OCI-LY1 (cell line): ENCODE data around the gene MPO.

Experiments
- H2AFZ ChIP-seq: fragments of 200-600 bp; sonication (generic), shearing (Covaris generic); 2 replicates; pipeline ENCODE4 v1.6.0; 2014; ENCODE audit warnings: antibody characterized with exemption, mild to moderate bottlenecking, low read length
- H3F3A ChIP-seq: fragments of 200-600 bp; sonication (generic), shearing (Covaris generic); 2 replicates; pipeline ENCODE4 v1.6.0; 2014; ENCODE audit warnings: mild to moderate bottlenecking, antibody characterized with exemption, low read length, moderate library complexity; ENCODE audit not compliant: insufficient read depth
- H3K27ac ChIP-seq: fragments of 200-600 bp; sonication (generic); 2 replicates; pipeline ENCODE4 v1.5.1; 2014; ENCODE audit warnings: low read length, mixed run types, mild to moderate bottlenecking, low read depth; ENCODE audit not compliant: poor library complexity, severe bottlenecking
- H3K27me3 ChIP-seq: fragments of 200-600 bp; sonication (generic); 2 replicates; pipeline ENCODE4 v1.6.0; 2014; ENCODE audit warnings: antibody characterized with exemption, mild to moderate bottlenecking, low read length, moderate library complexity; ENCODE audit not compliant: insufficient read depth
- H3K36me3 ChIP-seq: fragments of 200-600 bp; sonication (generic); 2 replicates; pipeline ENCODE4 v1.6.1; 2014; ENCODE audit warnings: mild to moderate bottlenecking, antibody characterized with exemption, low read length, moderate library complexity, mixed read lengths; ENCODE audit not compliant: insufficient read depth
- H3K4me1 ChIP-seq: fragments of 200-600 bp; sonication (generic); 2 replicates; pipeline ENCODE4 v1.5.1; 2014; ENCODE audit warnings: mild to moderate bottlenecking, low read length, moderate library complexity; ENCODE audit not compliant: insufficient read depth, severe bottlenecking
- H3K4me2 ChIP-seq: fragments of 200-600 bp; sonication (generic), shearing (Covaris generic); 2 replicates; pipeline ENCODE4 v1.6.1; 2014; ENCODE audit warnings: low read length
- H3K4me3 ChIP-seq: fragments of 200-600 bp; sonication (generic); 2 replicates; pipeline ENCODE4 v1.5.1; 2014; ENCODE audit warnings: low read length, low read depth, mild to moderate bottlenecking, mixed read lengths; ENCODE audit not compliant: poor library complexity, severe bottlenecking
- H3K79me2 ChIP-seq: fragments of 200-600 bp; shearing (Covaris generic); 2 replicates; pipeline ENCODE4 v1.6.1; 2016; ENCODE audit warnings: mixed run types, low read length, mixed read lengths; ENCODE audit not compliant: insufficient read depth
- H3K9ac ChIP-seq: fragments of 200-600 bp; sonication (generic), shearing (Covaris generic); 2 replicates; pipeline ENCODE4 v1.6.1; 2014; ENCODE audit warnings: mild to moderate bottlenecking, low read length, mixed read lengths
- H3K9me2 ChIP-seq: fragments of 200-600 bp; sonication (generic), shearing (Covaris generic); 2 replicates; pipeline ENCODE4 v1.6.1; 2014; ENCODE audit warnings: low read depth, mild to moderate bottlenecking, low read length, mixed read lengths
- H3K9me3 ChIP-seq: fragments of 200-600 bp; shearing (Covaris generic); 2 replicates; pipeline ENCODE4 v1.6.1; 2014; ENCODE audit warnings: low read length, mixed read lengths
- H4K20me1 ChIP-seq: fragments of 200-600 bp; sonication (generic), shearing (Covaris generic); 2 replicates; pipeline ENCODE4 v1.6.0; 2016; ENCODE audit warnings: mild to moderate bottlenecking, low read length; ENCODE audit not compliant: insufficient read depth
- CTCF ChIP-seq: fragments of 200-600 bp; sonication (generic), shearing (Covaris generic); IDR thresholded peaks from 2 replicates; pipeline ENCODE4 v1.5.1; 2017; ENCODE audit warnings: mild to moderate bottlenecking, antibody characterized with exemption, low read length, moderate library complexity, mixed read lengths
- EZH2 ChIP-seq: fragments of 200-600 bp; sonication (generic), shearing (Covaris generic); IDR thresholded peaks from 2 replicates; pipeline ENCODE4 v1.8.0; 2017; ENCODE audit warnings: borderline replicate concordance, mixed run types, mild to moderate bottlenecking, antibody characterized with exemption, low read length, moderate library complexity, mixed read lengths

The MPO gene

GRCh38 chr17:58318065-58318481 lies 37.3 kb upstream of the MPO start:
- H3K9me2 ChIP-seq: no peaks in the 10 kb centered on the region
- peak overlapping the region; percentile 17 for H3K27ac ChIP-seq
- H2AFZ ChIP-seq: no peak overlapping the region
- H3K27me3 ChIP-seq: no peaks in the 10 kb centered on the region
- H3K79me2 ChIP-seq: no peaks in the 10 kb centered on the region
- H3K4me1 ChIP-seq: peaks cover 8% of the 10 kb centered on the region
- H3K36me3 ChIP-seq: peaks cover 17% of the 10 kb centered on the region; the same call in 1 of the 2 replicates
- H3K4me2 ChIP-seq: no peak overlapping the region
- no peak for TF ChIP-seq CTCF
- no peak for TF ChIP-seq EZH2
- H3F3A ChIP-seq: no peaks in the 10 kb centered on the region
- H4K20me1 ChIP-seq: no peaks in the 10 kb centered on the region
- H3K9ac ChIP-seq: peak overlapping the region; percentile 3; the same call in 1 of the 2 replicates
- no peak overlapping the region for H3K4me3 ChIP-seq
- H3K9me3 ChIP-seq: no peaks in the 10 kb centered on the region

DNA sequence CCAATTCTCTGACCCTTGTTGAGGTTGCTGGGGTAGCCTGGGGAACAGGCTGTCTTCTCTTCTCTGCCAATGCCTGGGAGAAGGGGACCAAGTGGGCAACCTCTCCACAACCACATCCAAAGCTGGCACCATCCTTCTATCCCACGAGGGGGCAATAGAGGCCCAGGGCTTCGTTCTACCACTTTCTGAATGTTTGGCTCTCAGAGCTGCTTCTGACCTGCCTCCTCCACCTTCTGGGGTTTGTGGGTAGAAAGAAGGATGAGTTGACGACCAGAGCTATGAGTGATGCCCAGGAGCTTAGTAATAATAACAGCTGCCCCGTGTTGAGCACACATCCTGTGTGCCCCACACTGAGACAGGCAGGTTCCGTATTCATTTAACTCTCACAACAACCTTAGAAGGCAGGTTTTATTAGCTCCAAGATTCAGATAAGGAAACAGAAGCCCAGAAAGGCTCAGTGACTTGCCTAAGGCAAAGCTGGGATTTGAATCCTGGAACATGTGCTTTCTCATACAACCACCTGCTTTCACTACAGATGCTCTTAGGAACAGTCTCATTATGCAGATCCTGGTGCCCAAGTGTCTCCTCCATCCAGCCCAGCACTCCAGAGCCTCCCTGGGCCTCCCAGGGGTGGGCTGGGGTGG lies 36.8 kb upstream of the MPO start:
- Histone ChIP-seq H3K27ac (peak overlapping the region; percentile 17), H2AFZ (no peak overlapping the region), H4K20me1 (no peaks in the 10 kb centered on the region), H3K4me2 (no peak overlapping the region), H3K27me3 (no peaks in the 10 kb centered on the region), H3K79me2 (no peaks in the 10 kb centered on the region), H3K4me1 (peaks cover 8% of the 10 kb centered on the region), H3K9ac (peak overlapping the region; percentile 3; the same call in 1 of the 2 replicates), H3K9me3 (no peaks in the 10 kb centered on the region), H3K36me3 (peaks cover 17% of the 10 kb centered on the region; the same call in 1 of the 2 replicates), H3F3A (no peaks in the 10 kb centered on the region), H3K9me2 (no peaks in the 10 kb centered on the region), H3K4me3 (no peak overlapping the region)
- TF ChIP-seq EZH2: no peak
- TF ChIP-seq CTCF: peak; percentile 87

DNA sequence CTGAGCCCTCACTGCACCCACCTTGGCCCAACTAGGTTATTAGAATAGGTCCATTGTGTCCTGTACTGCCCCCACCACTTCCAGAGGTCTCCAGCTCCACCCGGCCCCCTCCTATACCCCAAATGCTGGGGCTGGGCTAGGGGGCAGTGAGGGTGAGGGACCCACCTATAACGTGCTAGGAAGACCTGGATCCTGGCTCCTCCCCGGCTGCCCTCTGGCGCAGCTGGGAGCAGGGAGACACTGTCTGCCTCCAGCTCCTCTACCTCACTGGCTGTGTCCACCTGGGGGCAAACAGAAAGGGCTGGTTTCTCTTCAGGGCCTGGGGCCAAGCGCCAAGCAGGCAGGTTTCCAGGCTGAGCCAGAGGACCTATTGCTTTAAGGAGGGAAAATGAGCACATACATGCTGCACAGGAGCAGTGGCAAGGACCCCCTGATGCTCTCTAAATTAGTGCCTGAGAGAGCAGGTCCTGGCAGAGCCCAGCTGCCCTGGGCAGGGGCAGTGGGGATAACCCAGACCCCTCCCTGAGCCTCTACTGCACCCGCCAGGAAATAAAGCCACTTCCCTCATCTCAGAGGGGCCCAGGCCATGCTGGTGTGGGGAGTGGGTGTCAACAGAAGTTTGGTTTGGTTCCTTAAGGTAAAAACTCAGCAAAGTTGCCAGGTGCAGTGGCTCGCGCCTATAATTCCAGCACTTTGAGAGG lies 35.7 kb upstream of the MPO start:
- Histone ChIP-seq H3K79me2 (no peaks in the 10 kb centered on the region), H3K9me3 (no peaks in the 10 kb centered on the region), H3K4me3 (no peak overlapping the region), H3F3A (no peaks in the 10 kb centered on the region), H4K20me1 (no peaks in the 10 kb centered on the region), H3K27me3 (no peaks in the 10 kb centered on the region), H3K4me1 (peaks cover 8% of the 10 kb centered on the region), H3K9me2 (no peaks in the 10 kb centered on the region), H3K27ac (no peak overlapping the region), H2AFZ (no peak overlapping the region), H3K36me3 (peaks cover 11% of the 10 kb centered on the region; the same call in 1 of the 2 replicates), H3K4me2 (no peak overlapping the region), H3K9ac (no peak overlapping the region)
- TF ChIP-seq EZH2 (no peak), CTCF (no peak)
